Measurements from ENCODE around the gene ZNF688.

Gene ZNF688

GRCh38 chr16:30585400-30586191 lies 14.1 kb upstream of the ZNF688 start, which contains the start of gene ZNF785:
TSS of gene ZNF785 (minus strand) at chr16:30585697. CDS start at chr16:30585611, 86 bp downstream.
- DNase-seq (ENCODE audit: low spot score): peak; percentile 99

- DNase-seq (ENCODE audit: low spot score): peak; percentile 26
These were observed 13.5 kb upstream of the ZNF688 start for GRCh38 chr16:30585022-30585399.

- no peak for DNase-seq (ENCODE audit: low spot score)
These were observed 11.3 kb upstream of the ZNF688 start for GRCh38 chr16:30582611-30583340.

GRCh38 chr16:30581457-30581856 lies 9.9 kb upstream of the ZNF688 start:
- no peak for DNase-seq (ENCODE audit: low spot score)

GRCh38 chr16:30574678-30575077 lies 3.2 kb upstream of the ZNF688 start:
- no peak for DNase-seq (ENCODE audit: low spot score)

GRCh38 chr16:30570636-30571444 lies 674 bp downstream of the ZNF688 start:
- peak; percentile 56 for DNase-seq (ENCODE audit: low spot score)

GRCh38 chr16:30569746-30570635 lies 1.5 kb downstream of the ZNF688 start:
- no peak for DNase-seq (ENCODE audit: low spot score)

- no peak for DNase-seq (ENCODE audit: low spot score)
These were observed 2.2 kb downstream of the ZNF688 start for GRCh38 chr16:30569281-30569680.

- peak; percentile 56 for DNase-seq (ENCODE audit: low spot score)
These were observed 3.4 kb downstream of the ZNF688 start for GRCh38 chr16:30567991-30568638.

- no peak for DNase-seq (ENCODE audit: low spot score)
These were observed 4.1 kb downstream of the ZNF688 start for GRCh38 chr16:30567160-30567990.

GRCh38 chr16:30566531-30566930 lies 5.0 kb downstream of the ZNF688 start:
- DNase-seq (ENCODE audit: low spot score): no peak

GRCh38 chr16:30565984-30566383 lies 5.5 kb downstream of the ZNF688 start:
- no peak for DNase-seq (ENCODE audit: low spot score)

GRCh38 chr16:30565526-30565925 lies 6.0 kb downstream of the ZNF688 start:
- no peak for DNase-seq (ENCODE audit: low spot score)

GRCh38 chr16:30562021-30562420 lies 9.5 kb downstream of the ZNF688 start:
- DNase-seq (ENCODE audit: low spot score): no peak

GRCh38 chr16:30561089-30561816 lies 10.3 kb downstream of the ZNF688 start:
- DNase-seq (ENCODE audit: low spot score): no peak

- DNase-seq (ENCODE audit: low spot score): no peak
These were observed 11.8 kb downstream of the ZNF688 start for GRCh38 chr16:30559690-30560089.

GRCh38 chr16:30558789-30559377 lies 12.6 kb downstream of the ZNF688 start:
- no peak for DNase-seq (ENCODE audit: low spot score)

GRCh38 chr16:30557957-30558788 lies 13.3 kb downstream of the ZNF688 start, which contains the start of gene ZNF764:
TSS of gene ZNF764 (minus strand) at chr16:30558374. CDS start at chr16:30558182, 192 bp downstream.
- DNase-seq (ENCODE audit: low spot score): peak; percentile 97

Data from AG08396 (cell line).